Activated naive CD4-positive, alpha-beta T cell treated with anti-CD3 and anti-CD28 coated beads, Interleukin-2, amount 10 ng/mL, durations not matched to agents 7 days and 5 days (primary cell): ENCODE data around the gene METTL27.
"Not testable (repeated sequence)": the region's sequence is repeated elsewhere in the genome, so short reads cannot be mapped to it uniquely, and the experiment has no call there.

Experiments
- CTCF ChIA-PET: fragments of 350-600 bp; sonication (Branson Sonifier 250); formaldehyde crosslinking; loops from one replicate; lab custom pipeline; 2021; ENCODE audit warnings: antibody characterized with exemption; lab: Charles Lee
- DNase-seq: peaks from one replicate; pipeline ENCODE4 v3.0.0-alpha.2; 2020
- H3K27ac Mint-ChIP-seq: one replicate; pipeline ENCODE4 v1.8.0; 2021; ENCODE audit warnings: mild to moderate bottlenecking, moderate library complexity, mixed read lengths
- H3K27me3 Mint-ChIP-seq: one replicate; pipeline ENCODE4 v1.8.0; 2021; ENCODE audit warnings: mild to moderate bottlenecking, mixed read lengths
- H3K36me3 Mint-ChIP-seq: one replicate; pipeline ENCODE4 v1.8.0; 2021; ENCODE audit warnings: mixed read lengths
- H3K4me1 Mint-ChIP-seq: one replicate; pipeline ENCODE4 v1.8.0; 2021; ENCODE audit warnings: mixed read lengths
- H3K4me3 Mint-ChIP-seq: one replicate; pipeline ENCODE4 v1.8.0; 2021; ENCODE audit warnings: mild to moderate bottlenecking, moderate library complexity, mixed read lengths
- H3K9me3 Mint-ChIP-seq: one replicate; pipeline ENCODE4 v1.8.0; 2021; ENCODE audit warnings: mixed read lengths

METTL27 gene, protein sequence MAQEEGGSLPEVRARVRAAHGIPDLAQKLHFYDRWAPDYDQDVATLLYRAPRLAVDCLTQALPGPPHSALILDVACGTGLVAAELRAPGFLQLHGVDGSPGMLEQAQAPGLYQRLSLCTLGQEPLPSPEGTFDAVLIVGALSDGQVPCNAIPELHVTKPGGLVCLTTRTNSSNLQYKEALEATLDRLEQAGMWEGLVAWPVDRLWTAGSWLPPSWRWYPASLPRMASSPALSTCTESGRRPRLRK

DNA sequence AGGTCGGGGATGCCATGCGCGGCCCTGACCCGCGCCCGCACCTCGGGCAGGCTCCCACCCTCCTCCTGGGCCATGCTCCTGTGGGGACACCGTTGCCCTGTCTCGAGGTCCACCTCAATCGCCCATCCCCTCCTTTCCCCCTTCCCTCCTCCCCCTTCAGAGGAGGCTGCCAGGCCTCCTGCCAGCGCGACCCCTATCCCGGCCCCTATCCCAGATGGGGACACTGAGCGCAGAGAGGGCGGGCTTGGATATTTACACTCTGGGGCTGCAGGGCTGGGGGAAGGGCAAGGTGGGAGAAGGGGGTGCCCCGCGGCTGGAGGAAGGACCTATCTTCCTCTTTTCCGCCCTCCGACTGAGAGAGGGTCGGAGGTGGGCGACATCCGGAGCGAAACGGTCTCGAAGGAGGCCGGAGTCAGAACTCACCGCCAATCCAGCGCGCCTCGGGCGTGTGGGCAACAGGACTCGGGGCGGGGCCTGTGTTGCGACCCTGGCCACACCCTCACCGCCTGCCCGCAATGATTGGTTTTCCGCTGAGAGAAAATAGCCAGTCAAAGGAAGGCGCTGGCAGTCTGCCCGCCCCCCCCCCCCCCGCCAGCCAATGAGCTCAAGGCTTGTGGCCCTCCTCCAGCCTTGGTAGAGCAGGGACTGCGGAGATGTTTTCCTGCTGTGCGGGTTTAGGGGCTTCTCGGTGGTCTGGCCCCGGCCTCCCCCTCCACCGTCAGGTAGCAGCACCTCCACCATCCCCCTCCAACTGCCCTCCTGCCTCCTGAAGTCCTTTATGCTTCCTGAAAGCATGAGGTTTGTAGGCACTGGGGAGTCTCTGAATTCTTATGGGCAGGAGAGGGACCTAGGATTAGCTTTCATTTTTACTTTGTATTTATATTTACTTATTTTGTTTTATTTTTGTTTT, at the start of gene METTL27:
Gene METTL27, minus strand, starts transcription at position 450 of the 910 bp plus-strand sequence. Its CDS starts 376 bp downstream, at position 74.
- CTCF ChIA-PET: interaction anchor here (0.8 kb wide), 1 partner anchor 12 kb away, joined by 4 read pairs; no protein-coding TSS in a partner anchor
- H3K36me3 Mint-ChIP-seq: no peaks in the 10 kb centered on the region
- H3K27ac Mint-ChIP-seq: peak within 1 kb of the TSS; percentile 62
- H3K9me3 Mint-ChIP-seq: no peaks in the 10 kb centered on the region
- peaks cover 21% of the 10 kb centered on the region for H3K4me1 Mint-ChIP-seq
- peak; percentile 96 for DNase-seq
- peak within 1 kb of the TSS; percentile 79 for H3K4me3 Mint-ChIP-seq
- H3K27me3 Mint-ChIP-seq: peaks cover 20% of the 10 kb centered on the region

DNA sequence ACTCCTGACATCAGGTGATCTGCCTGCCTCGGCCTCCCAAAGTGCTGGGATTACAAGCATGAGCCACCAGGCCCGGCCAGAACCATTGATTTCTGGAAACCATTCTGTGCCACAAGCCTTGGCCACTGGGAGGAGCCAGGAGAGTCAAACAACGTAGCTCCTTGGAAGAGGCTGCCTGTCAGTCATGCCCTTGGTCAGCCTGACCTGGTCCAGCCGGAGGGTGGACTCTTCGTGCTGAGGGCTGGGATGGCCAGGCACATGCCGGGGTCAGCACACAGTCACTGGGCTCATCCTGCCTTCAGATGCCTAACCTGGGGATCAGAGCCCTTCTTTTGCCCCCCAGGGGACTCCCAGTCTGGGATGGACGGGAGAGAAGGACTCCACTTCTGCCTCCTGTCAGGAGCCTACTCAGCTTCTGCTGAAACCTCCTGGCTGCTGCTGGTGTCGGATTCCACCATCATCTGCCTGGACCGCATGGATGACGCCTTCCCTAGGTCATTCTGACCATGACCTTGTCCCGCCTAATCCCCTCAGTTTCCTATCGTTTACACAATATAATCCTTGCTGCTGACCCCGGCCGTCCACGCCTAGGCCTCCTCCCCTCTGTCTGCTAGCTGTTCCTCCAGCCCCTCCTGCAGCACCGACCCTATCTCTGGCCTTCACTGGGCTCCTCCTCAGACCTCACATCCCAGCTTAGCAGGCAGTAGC, 49.0 kb upstream of the METTL27 start:
- Mint-ChIP-seq H3K27ac (no peak overlapping the region), H3K36me3 (no peaks in the 10 kb centered on the region), H3K9me3 (peaks cover 3% of the 10 kb centered on the region), H3K4me1 (peaks cover 7% of the 10 kb centered on the region), H3K27me3 (peaks cover 32% of the 10 kb centered on the region), H3K4me3 (no peak overlapping the region)
- CTCF ChIA-PET: no interaction called here
- DNase-seq: no peak

DNA sequence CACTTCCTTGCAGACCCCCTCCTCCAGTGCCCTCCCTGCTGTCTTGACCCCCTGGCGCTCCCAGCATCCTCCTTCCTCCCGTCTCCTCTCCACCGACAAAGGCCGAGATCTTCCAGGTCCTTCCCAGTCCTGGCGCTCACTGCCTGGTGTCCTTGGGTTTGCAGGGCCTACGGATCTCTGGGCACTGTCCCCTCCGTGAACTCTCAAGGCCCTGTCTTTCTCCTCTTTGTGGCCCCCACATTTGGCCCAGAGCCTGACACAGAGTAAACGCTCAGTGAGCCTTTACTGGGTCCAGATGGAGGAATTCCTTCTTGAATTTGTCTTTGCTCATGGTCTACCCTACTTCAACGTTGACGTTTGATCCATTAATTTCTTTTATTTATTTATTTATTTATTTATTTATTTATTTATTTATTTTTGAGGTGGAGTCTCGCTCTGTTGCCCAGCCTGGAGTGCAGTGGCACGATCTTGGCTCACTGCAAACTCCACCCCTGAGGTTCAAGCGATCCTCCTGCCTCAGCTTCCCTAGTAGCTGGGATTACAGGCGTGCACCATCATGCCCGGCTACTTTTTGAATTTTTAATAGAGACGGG, 48.3 kb upstream of the METTL27 start:
- no peaks in the 10 kb centered on the region for H3K36me3 Mint-ChIP-seq
- no peak for DNase-seq
- H3K27ac Mint-ChIP-seq: no peak overlapping the region
- peaks cover 39% of the 10 kb centered on the region for H3K27me3 Mint-ChIP-seq
- no peaks in the 10 kb centered on the region for H3K9me3 Mint-ChIP-seq
- CTCF ChIA-PET: no interaction called here
- H3K4me1 Mint-ChIP-seq: peaks cover 7% of the 10 kb centered on the region
- H3K4me3 Mint-ChIP-seq: no peak overlapping the region

DNA sequence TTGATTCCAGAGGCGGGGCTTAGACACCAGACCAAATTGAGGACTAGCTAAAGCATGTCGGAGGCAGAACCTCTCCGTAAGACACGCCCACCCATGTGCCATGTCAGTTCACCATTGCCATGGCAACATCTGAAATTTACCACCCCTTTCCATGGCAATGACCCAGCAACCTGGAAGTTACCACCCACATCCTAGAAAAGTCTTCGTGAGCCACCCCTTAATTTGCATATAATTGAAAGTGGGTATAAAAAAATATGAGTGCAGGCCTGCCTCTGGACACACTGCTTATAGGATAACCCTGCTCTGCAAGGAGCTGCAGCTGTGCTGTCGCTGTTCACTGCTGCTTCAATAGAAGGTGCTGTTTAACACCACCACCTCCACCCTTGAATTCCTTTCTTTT, 46.6 kb upstream of the METTL27 start:
- H3K36me3 Mint-ChIP-seq: no peaks in the 10 kb centered on the region
- H3K4me3 Mint-ChIP-seq: no peak overlapping the region
- no peaks in the 10 kb centered on the region for H3K9me3 Mint-ChIP-seq
- H3K4me1 Mint-ChIP-seq: peaks cover 7% of the 10 kb centered on the region
- CTCF ChIA-PET: no interaction called here
- peaks cover 49% of the 10 kb centered on the region for H3K27me3 Mint-ChIP-seq
- DNase-seq: no peak
- H3K27ac Mint-ChIP-seq: no peak overlapping the region

DNA sequence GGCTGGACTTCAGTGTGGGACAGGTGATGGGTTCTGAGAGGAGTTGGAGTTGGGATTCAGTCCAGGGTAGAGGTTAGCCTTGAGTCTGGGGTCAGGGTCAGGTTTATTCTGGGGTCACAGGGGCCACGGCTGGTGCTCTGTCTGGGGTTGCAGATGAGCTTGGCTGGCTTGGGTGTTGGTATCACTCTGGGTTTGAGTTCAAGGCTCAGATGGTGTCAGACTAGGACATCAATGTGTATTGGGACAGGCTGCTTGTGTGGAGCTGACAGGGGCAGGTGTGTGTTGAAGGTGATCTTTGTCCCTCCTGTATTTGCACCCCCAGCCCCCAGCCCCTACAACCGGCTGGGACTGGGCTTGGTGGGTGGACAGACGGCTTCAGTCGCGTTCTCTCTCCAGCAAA, 45.4 kb upstream of the METTL27 start:
- H3K27me3 Mint-ChIP-seq: peaks cover 53% of the 10 kb centered on the region
- no peak overlapping the region for H3K27ac Mint-ChIP-seq
- H3K4me3 Mint-ChIP-seq: no peak overlapping the region

DNA sequence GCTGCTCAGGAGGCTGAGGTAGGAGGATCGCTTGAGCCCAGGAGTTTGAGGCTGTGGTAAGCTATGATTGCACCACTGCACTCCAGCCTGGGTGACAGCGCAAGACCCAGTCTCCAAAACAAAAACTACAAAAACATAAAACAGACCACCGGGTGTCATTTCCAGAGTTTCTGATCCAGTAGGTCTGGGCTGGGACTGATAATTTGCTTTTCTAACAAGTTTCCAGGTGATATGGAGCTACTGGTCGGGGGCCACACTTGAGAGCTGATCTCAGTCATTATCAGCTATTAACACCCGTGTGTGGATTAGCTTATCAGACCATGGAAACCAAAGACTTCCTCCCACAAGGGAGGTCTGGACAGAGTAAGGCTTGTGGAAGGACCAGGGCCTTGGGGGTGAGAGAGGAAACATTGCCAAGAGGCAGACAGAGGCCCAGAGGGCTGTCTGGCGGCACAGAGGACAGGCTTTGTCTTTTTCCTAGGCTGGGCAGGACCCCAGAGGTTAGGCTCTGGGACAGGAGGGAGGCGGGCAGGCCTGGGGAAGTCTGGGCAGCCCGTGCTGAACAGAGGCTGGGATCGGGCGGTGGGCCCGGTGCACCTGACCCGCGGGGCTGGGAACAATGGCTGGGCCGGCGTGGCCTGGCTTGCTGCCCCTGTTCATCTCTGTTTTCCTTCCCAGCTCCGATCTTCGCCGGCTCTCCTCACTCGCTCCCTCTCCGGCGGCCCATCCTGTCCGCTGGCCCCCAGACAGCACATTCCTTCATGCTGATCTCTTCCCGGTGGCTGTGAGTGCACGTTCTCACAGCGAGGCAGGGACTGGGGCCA, 43.9 kb upstream of the METTL27 start:
- H3K27me3 Mint-ChIP-seq: peaks cover 51% of the 10 kb centered on the region
- H3K4me3 Mint-ChIP-seq: no peak overlapping the region
- no peaks in the 10 kb centered on the region for H3K36me3 Mint-ChIP-seq
- H3K27ac Mint-ChIP-seq: no peak overlapping the region
- H3K9me3 Mint-ChIP-seq: no peaks in the 10 kb centered on the region
- CTCF ChIA-PET: no interaction called here
- H3K4me1 Mint-ChIP-seq: peaks cover 7% of the 10 kb centered on the region
- no peak for DNase-seq

More for the DNA sequence above, 45.4 kb upstream of the METTL27 start:
- Mint-ChIP-seq H3K36me3 (no peaks in the 10 kb centered on the region), H3K4me1 (peaks cover 7% of the 10 kb centered on the region), H3K9me3 (no peaks in the 10 kb centered on the region)
- CTCF ChIA-PET: no interaction called here
- DNase-seq: no peak

DNA sequence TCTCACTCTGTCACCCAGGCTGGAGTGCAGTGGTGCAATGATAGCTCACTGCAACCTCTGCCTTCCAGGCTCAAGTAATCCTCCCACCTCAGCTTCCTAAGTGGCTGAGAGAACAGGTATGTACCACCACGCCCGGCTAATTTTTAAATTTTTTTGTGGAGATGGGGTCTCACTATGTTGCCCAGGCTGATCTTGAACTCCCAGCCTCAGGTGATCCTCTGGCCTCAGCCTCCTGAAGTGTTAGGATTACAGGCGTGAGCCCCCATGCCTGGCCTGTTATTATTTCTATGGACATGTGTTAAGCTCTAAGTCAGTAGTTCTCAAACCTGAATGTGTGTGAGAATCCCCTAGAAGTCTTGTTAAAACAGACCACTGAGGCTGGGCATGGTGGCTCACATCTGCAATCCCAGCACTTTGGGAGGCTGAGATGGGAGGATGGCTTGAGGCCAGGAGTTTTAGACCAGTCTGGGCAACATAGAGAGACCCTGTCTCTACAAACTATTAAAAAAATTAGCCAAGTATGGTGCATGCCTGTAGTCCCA, 43.2 kb upstream of the METTL27 start:
- no peak overlapping the region for H3K27ac Mint-ChIP-seq
- peaks cover 51% of the 10 kb centered on the region for H3K27me3 Mint-ChIP-seq
- no peaks in the 10 kb centered on the region for H3K36me3 Mint-ChIP-seq
- no peak overlapping the region for H3K4me3 Mint-ChIP-seq
- H3K4me1 Mint-ChIP-seq: peaks cover 5% of the 10 kb centered on the region
- CTCF ChIA-PET: no interaction called here
- H3K9me3 Mint-ChIP-seq: no peaks in the 10 kb centered on the region
- no peak for DNase-seq

DNA sequence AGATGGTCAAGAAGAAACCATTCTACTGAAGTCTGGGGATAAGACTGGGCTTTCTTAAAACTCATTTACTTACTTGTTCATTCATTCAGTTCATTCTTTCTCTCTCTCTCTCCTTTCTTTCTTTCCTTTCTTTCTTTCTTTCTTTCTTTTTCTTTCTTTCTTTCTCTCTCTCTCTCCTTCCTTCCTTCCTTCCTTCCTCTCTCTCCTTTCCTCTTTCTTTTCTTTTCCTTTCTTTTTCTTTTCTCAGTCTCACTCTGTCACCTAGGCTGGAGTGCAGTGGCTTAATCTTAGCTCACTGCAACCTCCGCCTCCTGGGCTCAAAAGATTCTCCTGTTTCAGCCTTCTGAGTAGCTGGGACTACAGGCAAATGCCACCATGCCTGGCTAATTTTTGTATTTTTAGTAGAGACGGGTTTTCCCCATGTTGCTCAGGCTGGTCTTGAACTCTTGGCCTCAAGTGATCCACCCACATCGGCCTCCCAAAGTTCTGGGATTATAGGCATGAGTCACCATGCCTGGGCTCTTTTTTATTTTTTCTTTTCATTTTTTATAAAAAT, 42.6 kb upstream of the METTL27 start:
- H3K27me3 Mint-ChIP-seq: peaks cover 54% of the 10 kb centered on the region
- CTCF ChIA-PET, H3K4me1 Mint-ChIP-seq, H3K36me3 Mint-ChIP-seq, DNase-seq, H3K4me3 Mint-ChIP-seq, H3K9me3 Mint-ChIP-seq, H3K27ac Mint-ChIP-seq: not testable (repeated sequence)

DNA sequence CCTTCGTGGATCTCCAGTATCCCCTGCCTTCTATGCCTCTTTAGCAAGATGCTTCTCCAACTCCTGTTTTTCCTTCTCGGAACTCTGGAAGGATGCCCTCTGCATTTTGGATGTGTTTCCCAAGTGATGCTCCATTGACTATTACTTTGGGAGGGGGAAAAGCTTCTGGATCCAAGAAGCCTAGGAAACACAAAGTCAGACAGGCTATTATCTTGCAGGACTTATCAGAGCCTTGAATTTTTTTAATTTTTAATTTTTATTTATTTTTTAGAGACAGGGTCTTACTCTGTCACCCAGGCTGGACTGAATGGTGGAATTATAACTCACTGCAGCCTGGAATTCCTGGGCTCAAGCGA, 39.7 kb upstream of the METTL27 start:
- no peak for DNase-seq
- Mint-ChIP-seq H3K9me3 (no peaks in the 10 kb centered on the region), H3K27ac (no peak overlapping the region), H3K27me3 (peaks cover 43% of the 10 kb centered on the region), H3K4me3 (no peak overlapping the region), H3K4me1 (no peaks in the 10 kb centered on the region), H3K36me3 (no peaks in the 10 kb centered on the region)
- CTCF ChIA-PET: no interaction called here

DNA sequence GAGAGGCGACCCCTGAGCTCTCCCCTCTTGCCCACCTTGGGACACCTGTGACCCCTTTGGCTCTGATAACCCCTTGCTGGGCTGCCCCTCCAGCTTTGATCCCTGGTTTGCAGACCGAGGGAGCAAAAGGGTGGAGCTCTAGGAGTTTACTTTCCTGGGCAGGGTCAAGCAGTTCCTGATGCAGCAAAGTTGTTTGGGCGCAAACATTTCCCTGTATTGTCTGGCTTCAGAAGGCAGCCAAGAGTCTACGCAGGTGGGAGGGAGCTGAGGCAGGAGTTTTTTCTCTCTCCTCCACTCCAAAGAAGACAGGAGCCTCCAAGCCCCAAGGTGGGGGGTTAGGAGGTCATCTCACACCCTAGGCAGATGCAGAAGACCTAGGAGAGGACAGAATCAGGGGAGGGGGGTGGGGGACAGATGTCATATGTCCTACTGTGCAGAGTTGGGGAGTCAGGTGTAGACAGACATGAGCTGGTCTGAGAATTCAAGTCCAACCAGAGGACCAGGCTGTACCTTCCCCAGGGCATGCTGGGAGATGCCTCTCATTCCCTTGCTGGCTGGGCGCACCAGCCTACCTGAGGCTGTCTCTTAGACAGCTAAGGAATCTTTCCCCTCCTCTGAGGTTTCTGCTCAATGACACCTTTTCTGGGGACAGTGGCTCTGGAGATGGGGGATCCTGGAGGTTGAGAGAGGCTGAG, 39.2 kb upstream of the METTL27 start:
- Mint-ChIP-seq H3K27ac (no peak overlapping the region), H3K27me3 (peaks cover 38% of the 10 kb centered on the region), H3K4me3 (no peak overlapping the region), H3K9me3 (no peaks in the 10 kb centered on the region), H3K4me1 (no peaks in the 10 kb centered on the region), H3K36me3 (no peaks in the 10 kb centered on the region)
- CTCF ChIA-PET: no interaction called here
- DNase-seq: no peak

DNA sequence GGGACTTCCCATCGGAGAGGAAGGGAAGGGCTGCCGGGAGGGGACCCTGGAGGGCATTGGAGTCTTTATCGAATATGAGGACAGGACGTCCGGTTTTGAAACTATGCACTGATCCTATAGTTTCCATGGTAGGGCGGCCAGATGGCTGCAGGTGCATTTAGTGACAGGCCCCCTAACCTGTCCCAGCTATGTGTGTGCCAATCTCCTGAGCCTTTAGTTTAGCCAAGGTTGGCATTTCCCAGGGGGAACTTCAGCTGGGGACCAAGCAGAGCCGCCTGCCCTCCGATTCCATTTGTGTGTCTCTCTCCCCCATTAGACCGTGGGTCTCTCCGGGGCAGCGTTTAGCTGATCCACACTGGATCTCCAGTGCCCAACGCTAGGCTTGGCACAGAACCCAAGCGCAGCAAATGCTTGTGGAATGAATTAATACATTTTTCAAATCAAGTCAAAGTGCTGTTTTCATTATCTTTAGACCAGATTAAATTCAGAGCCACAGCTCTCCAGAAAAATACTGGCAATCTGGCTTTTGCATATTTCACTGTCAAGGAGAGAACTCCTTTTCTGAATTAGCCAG, 38.5 kb upstream of the METTL27 start:
- CTCF ChIA-PET: no interaction called here
- H3K36me3 Mint-ChIP-seq: no peaks in the 10 kb centered on the region
- DNase-seq: no peak
- peaks cover 31% of the 10 kb centered on the region for H3K27me3 Mint-ChIP-seq
- H3K4me3 Mint-ChIP-seq: no peak overlapping the region
- H3K9me3 Mint-ChIP-seq: no peaks in the 10 kb centered on the region
- no peak overlapping the region for H3K27ac Mint-ChIP-seq
- H3K4me1 Mint-ChIP-seq: no peaks in the 10 kb centered on the region

DNA sequence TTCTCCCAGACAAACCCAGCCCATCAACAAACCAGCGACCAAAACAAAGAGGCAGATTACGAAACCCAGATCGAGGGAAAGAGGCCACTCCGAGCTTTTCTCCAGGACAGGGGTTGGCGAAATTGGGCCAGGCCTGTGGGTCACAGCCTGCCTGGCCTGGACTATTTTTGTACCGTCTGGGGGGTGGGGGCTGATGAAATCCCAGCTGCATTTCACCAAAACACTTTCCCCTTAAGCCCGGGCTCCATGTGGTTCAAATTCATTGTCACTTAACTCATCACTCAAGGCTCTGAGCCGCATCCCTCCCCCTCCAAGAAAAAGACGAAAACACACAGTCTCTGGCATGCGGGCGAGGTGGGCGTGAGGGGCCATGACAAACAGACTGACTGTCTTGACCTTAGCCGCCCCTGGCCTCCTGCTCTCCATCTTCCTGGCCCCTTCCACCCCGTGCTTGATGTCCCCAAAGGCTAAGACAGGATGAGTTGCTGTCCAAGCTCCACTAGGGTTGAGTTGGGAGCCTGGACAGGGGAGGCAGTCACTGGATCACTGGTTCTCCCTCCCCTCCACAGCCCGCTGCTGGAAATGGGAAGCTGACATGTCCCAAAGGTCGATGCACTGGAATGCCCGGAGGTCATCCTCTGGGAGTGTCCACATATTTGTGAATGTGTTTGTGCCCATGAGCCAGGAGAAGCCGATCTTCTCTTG, 37.8 kb upstream of the METTL27 start:
- H3K4me3 Mint-ChIP-seq: no peak overlapping the region
- no peak for DNase-seq
- no peak overlapping the region for H3K27ac Mint-ChIP-seq
- no peaks in the 10 kb centered on the region for H3K4me1 Mint-ChIP-seq
- H3K9me3 Mint-ChIP-seq: no peaks in the 10 kb centered on the region
- CTCF ChIA-PET: no interaction called here
- H3K27me3 Mint-ChIP-seq: peaks cover 25% of the 10 kb centered on the region
- no peaks in the 10 kb centered on the region for H3K36me3 Mint-ChIP-seq
